IMR-90 (cell line): ENCODE measurements around the gene KIF16B.
A peak's percentile ranks its signal among the peaks of the same experiment; 100 is the strongest.

Experiments
- BHLHE40 ChIP-seq: fragments of 150-350 bp; IDR thresholded peaks from 2 replicates; pipeline ENCODE4 v1.6.1; 2016; ENCODE audit warnings: mild to moderate bottlenecking, low read depth, low read length
- CEBPB ChIP-seq: IDR thresholded peaks from 2 replicates; pipeline ENCODE4 v1.6.1; 2012; ENCODE audit warnings: low read depth, low read length, improper control_type of control experiment
- FOS ChIP-seq: fragments of 150-350 bp; IDR thresholded peaks from 2 replicates; pipeline ENCODE4 v1.6.1; 2016; ENCODE audit warnings: low read depth, low read length
- MAFK ChIP-seq: IDR thresholded peaks from 2 replicates; pipeline ENCODE4 v1.6.1; 2012; ENCODE audit warnings: low read depth, low read length, improper control_type of control experiment
- POLR2A ChIP-seq: IDR thresholded peaks from 2 replicates; pipeline ENCODE4 v1.6.1; 2012; ENCODE audit warnings: mild to moderate bottlenecking, low read depth, low read length
- RAD21 ChIP-seq: IDR thresholded peaks from 2 replicates; pipeline ENCODE4 v1.6.1; 2012; ENCODE audit warnings: low read length, improper control_type of control experiment
- RCOR1 ChIP-seq: IDR thresholded peaks from 2 replicates; pipeline ENCODE4 v1.6.1; 2012; ENCODE audit warnings: mild to moderate bottlenecking, low read length, improper control_type of control experiment; ENCODE audit not compliant: insufficient replicate concordance
- USF2 ChIP-seq: fragments of 150-350 bp; IDR thresholded peaks from 2 replicates; pipeline ENCODE4 v1.6.1; 2017; ENCODE audit warnings: mild to moderate bottlenecking, antibody characterized with exemption, low read length, low read depth
- TF ChIP-seq, protein P1 (sequence below): conservative IDR thresholded peaks from 2 replicates; pipeline ENCODE4 v1.5.1; 2012; ENCODE audit warnings: mild to moderate bottlenecking, low read depth, low read length, improper control_type of control experiment

GRCh38 chr20:16240355-16240754, 332.9 kb downstream of the KIF16B start:
- TF ChIP-seq, protein P1, sequence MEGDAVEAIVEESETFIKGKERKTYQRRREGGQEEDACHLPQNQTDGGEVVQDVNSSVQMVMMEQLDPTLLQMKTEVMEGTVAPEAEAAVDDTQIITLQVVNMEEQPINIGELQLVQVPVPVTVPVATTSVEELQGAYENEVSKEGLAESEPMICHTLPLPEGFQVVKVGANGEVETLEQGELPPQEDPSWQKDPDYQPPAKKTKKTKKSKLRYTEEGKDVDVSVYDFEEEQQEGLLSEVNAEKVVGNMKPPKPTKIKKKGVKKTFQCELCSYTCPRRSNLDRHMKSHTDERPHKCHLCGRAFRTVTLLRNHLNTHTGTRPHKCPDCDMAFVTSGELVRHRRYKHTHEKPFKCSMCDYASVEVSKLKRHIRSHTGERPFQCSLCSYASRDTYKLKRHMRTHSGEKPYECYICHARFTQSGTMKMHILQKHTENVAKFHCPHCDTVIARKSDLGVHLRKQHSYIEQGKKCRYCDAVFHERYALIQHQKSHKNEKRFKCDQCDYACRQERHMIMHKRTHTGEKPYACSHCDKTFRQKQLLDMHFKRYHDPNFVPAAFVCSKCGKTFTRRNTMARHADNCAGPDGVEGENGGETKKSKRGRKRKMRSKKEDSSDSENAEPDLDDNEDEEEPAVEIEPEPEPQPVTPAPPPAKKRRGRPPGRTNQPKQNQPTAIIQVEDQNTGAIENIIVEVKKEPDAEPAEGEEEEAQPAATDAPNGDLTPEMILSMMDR = no peak
- TF ChIP-seq BHLHE40 = no peak
- peak; percentile 33; the same call in 1 of the 2 replicates for TF ChIP-seq CEBPB
- no peak for TF ChIP-seq POLR2A
- no peak for TF ChIP-seq RAD21
- no peak for TF ChIP-seq MAFK
- no peak for TF ChIP-seq RCOR1
- TF ChIP-seq FOS = no peak
- no peak for TF ChIP-seq USF2
